HG03571 (cell line): ENCODE results near the gene KERA.
A peak's percentile ranks its signal among the peaks of the same experiment; 100 is the strongest.

Experiments
- ATAC-seq: cut with Tn5 transposase; IDR thresholded peaks from one replicate; pipeline ENCODE4 v1.9.1; 2021; ENCODE audit not compliant: unreplicated experiment

KERA gene

GRCh38 chr12:91017511-91018263 lies 40.1 kb downstream of the KERA start:
- ATAC-seq, result no peak

GRCh38 chr12:91017043-91017442 lies 40.8 kb downstream of the KERA start:
- ATAC-seq, result no peak

GRCh38 chr12:91009319-91009950 lies 48.4 kb downstream of the KERA start:
- peak; percentile 89 for ATAC-seq

GRCh38 chr12:91007531-91008290 lies 50.1 kb downstream of the KERA start:
- peak; percentile 72 for ATAC-seq

GRCh38 chr12:91004872-91005271 lies 53.0 kb downstream of the KERA start, which contains the start of gene EPYC:
Gene EPYC (minus strand): TSS chr12:91004972. CDS start chr12:91002565, 2,407 bp downstream.
- no peak for ATAC-seq

GRCh38 chr12:91003737-91004136 lies 54.1 kb downstream of the KERA start:
- no peak for ATAC-seq

GRCh38 chr12:91001306-91001705 lies 56.5 kb downstream of the KERA start:
- ATAC-seq, result no peak
